HEK293 (cell line): ENCODE results near the gene TTF1.
A peak's percentile ranks its signal among the peaks of the same experiment; 100 is the strongest.

ENCODE experiments used
- CTCF ChIA-PET: fragments of 350-600 bp; formaldehyde crosslinking; extraction: SDS; loops from one replicate; lab custom pipeline; 2021; ENCODE audit warnings: antibody characterized with exemption; lab: Yijun Ruan, JAX
- POLR2A ChIA-PET: fragments of 300-600 bp; formaldehyde crosslinking; extraction: SDS; loops from one replicate; lab custom pipeline; 2020; ENCODE audit warnings: antibody characterized with exemption, inconsistent platforms; lab: Yijun Ruan, JAX
- H3K27ac ChIP-seq: fragments of 200-500 bp; sonication (Bioruptor generic); 2 replicates; pipeline ENCODE4 v1.5.1; 2014; ENCODE audit warnings: low read depth, low read length, control low read depth, inconsistent platforms; ENCODE audit errors: extremely low read depth
- H3K36me3 ChIP-seq, 2 experiments: fragments of 200-500 bp in 1 of 2; sonication (Bioruptor generic) in 1 of 2; 1 replicate in 1 of 2; 2 replicates in 1 of 2; pipeline ENCODE4 v1.5.1; 2014 to 2017; ENCODE audit warnings: inconsistent platforms in 2 of 2, low read length in 2 of 2; ENCODE audit not compliant: control insufficient read depth in 2 of 2, insufficient read depth in 1 of 2
- H3K4me1 ChIP-seq: fragments of 200-500 bp; sonication (Bioruptor generic); 2 replicates; pipeline ENCODE4 v1.5.1; 2014; ENCODE audit warnings: mild to moderate bottlenecking, low read length, inconsistent platforms; ENCODE audit not compliant: control insufficient read depth, insufficient read depth
- H3K4me3 ChIP-seq: 2 replicates; pipeline ENCODE4 v1.5.1; 2011; ENCODE audit warnings: low read depth, mild to moderate bottlenecking, control low read depth, low read length, moderate library complexity
- H3K9me3 ChIP-seq: fragments of 200-500 bp; sonication (Bioruptor generic); 2 replicates; pipeline ENCODE4 v1.5.1; 2014; ENCODE audit warnings: low read depth, low read length, inconsistent platforms; ENCODE audit not compliant: control insufficient read depth, insufficient read depth
- GLIS1 ChIP-seq: fragments of 450-650 bp; formaldehyde crosslinking; IDR thresholded peaks from 2 replicates; pipeline ENCODE4 v1.5.1; 2016; ENCODE audit warnings: missing biosample characterization, missing genetic modification characterization
- ZBTB48 ChIP-seq: fragments of 450-650 bp; formaldehyde crosslinking; IDR thresholded peaks from 2 replicates; pipeline ENCODE4 v1.5.1; 2016; ENCODE audit warnings: missing biosample characterization, missing genetic modification characterization
- ZBTB7A ChIP-seq: fragments of 450-650 bp; formaldehyde crosslinking; IDR thresholded peaks from 2 replicates; pipeline ENCODE4 v1.5.1; 2016; ENCODE audit warnings: low read depth, missing biosample characterization, missing genetic modification characterization
- ZFHX2 ChIP-seq: fragments of 450-650 bp; formaldehyde crosslinking; conservative IDR thresholded peaks from 2 replicates; pipeline ENCODE4 v1.5.1; 2016; ENCODE audit warnings: missing biosample characterization, missing genetic modification characterization
- ZIC2 ChIP-seq: fragments of 450-650 bp; formaldehyde crosslinking; IDR thresholded peaks from 2 replicates; pipeline ENCODE4 v1.5.1; 2016; ENCODE audit warnings: missing biosample characterization, missing genetic modification characterization
- ZNF157 ChIP-seq: fragments of 450-650 bp; formaldehyde crosslinking; IDR thresholded peaks from 2 replicates; pipeline ENCODE4 v1.5.1; 2016; ENCODE audit warnings: missing biosample characterization, missing genetic modification characterization
- ZNF221 ChIP-seq: fragments of 450-650 bp; formaldehyde crosslinking; IDR thresholded peaks from 2 replicates; pipeline ENCODE4 v1.5.1; 2017; ENCODE audit warnings: missing biosample characterization, missing genetic modification characterization, borderline replicate concordance
- ZNF292 ChIP-seq: fragments of 450-650 bp; formaldehyde crosslinking; IDR thresholded peaks from 2 replicates; pipeline ENCODE4 v1.5.1; 2016; ENCODE audit warnings: low read depth, missing biosample characterization, missing genetic modification characterization, borderline replicate concordance
- ZNF426 ChIP-seq: fragments of 450-650 bp; formaldehyde crosslinking; IDR thresholded peaks from 2 replicates; pipeline ENCODE4 v1.5.1; 2017; ENCODE audit warnings: missing biosample characterization, missing genetic modification characterization, mild to moderate bottlenecking, inconsistent platforms, moderate library complexity
- ZNF600 ChIP-seq: fragments of 450-650 bp; formaldehyde crosslinking; IDR thresholded peaks from 2 replicates; pipeline ENCODE4 v1.5.1; 2016; ENCODE audit warnings: missing biosample characterization, missing genetic modification characterization
- ZNF621 ChIP-seq: fragments of 450-650 bp; formaldehyde crosslinking; IDR thresholded peaks from 2 replicates; pipeline ENCODE4 v1.5.1; 2017; ENCODE audit warnings: missing biosample characterization, missing genetic modification characterization
- ZNF677 ChIP-seq: fragments of 450-650 bp; IDR thresholded peaks from 2 replicates; pipeline ENCODE4 v1.5.0; 2018; ENCODE audit warnings: missing biosample characterization, mild to moderate bottlenecking, missing genetic modification characterization, moderate library complexity
- ZNF776 ChIP-seq: fragments of 450-650 bp; formaldehyde crosslinking; IDR thresholded peaks from 2 replicates; pipeline ENCODE4 v1.5.0; 2017; ENCODE audit warnings: missing biosample characterization, missing genetic modification characterization, borderline replicate concordance
- ZNF777 ChIP-seq: fragments of 450-650 bp; formaldehyde crosslinking; IDR thresholded peaks from 2 replicates; pipeline ENCODE4 v1.5.1; 2017; ENCODE audit warnings: missing biosample characterization, missing genetic modification characterization, borderline replicate concordance
- ZNF791 ChIP-seq: fragments of 450-650 bp; formaldehyde crosslinking; IDR thresholded peaks from 2 replicates; pipeline ENCODE4 v1.5.1; 2016; ENCODE audit warnings: missing biosample characterization, missing genetic modification characterization
- TF ChIP-seq, protein P1 (sequence below): fragments of 450-650 bp; formaldehyde crosslinking; IDR thresholded peaks from 2 replicates; pipeline ENCODE4 v1.5.1; 2016; ENCODE audit warnings: missing biosample characterization, missing genetic modification characterization
- TF ChIP-seq, protein P2 (sequence below): fragments of 450-650 bp; formaldehyde crosslinking; optimal IDR thresholded peaks from 2 replicates; pipeline ENCODE3; 2016; ENCODE audit warnings: missing biosample characterization, mild to moderate bottlenecking, missing genetic modification characterization
- TF ChIP-seq, protein P3 (sequence below): fragments of 450-650 bp; formaldehyde crosslinking; IDR thresholded peaks from 2 replicates; pipeline ENCODE4 v1.5.1; 2016; ENCODE audit warnings: missing biosample characterization, missing genetic modification characterization
- TF ChIP-seq, protein P4 (sequence below): fragments of 450-650 bp; formaldehyde crosslinking; IDR thresholded peaks from 2 replicates; pipeline ENCODE4 v1.5.1; 2017; ENCODE audit warnings: missing biosample characterization, missing genetic modification characterization
- TF ChIP-seq, protein P5 (sequence below): fragments of 450-650 bp; IDR thresholded peaks from 2 replicates; pipeline ENCODE4 v1.5.1; 2018; ENCODE audit warnings: missing biosample characterization, mild to moderate bottlenecking, missing genetic modification characterization
- TF ChIP-seq, protein P6 (sequence below): fragments of 450-650 bp; formaldehyde crosslinking; IDR thresholded peaks from 2 replicates; pipeline ENCODE4 v1.5.1; 2016; ENCODE audit warnings: missing biosample characterization, missing genetic modification characterization, borderline replicate concordance
- TF ChIP-seq, protein P7 (sequence below): fragments of 450-650 bp; formaldehyde crosslinking; IDR thresholded peaks from 2 replicates; pipeline ENCODE4 v1.5.1; 2016; ENCODE audit warnings: missing biosample characterization, missing genetic modification characterization
- TF ChIP-seq, protein P8 (sequence below): fragments of 450-650 bp; formaldehyde crosslinking; IDR thresholded peaks from 2 replicates; pipeline ENCODE4 v1.5.1; 2016; ENCODE audit warnings: missing biosample characterization, missing genetic modification characterization

The TTF1 gene

DNA sequence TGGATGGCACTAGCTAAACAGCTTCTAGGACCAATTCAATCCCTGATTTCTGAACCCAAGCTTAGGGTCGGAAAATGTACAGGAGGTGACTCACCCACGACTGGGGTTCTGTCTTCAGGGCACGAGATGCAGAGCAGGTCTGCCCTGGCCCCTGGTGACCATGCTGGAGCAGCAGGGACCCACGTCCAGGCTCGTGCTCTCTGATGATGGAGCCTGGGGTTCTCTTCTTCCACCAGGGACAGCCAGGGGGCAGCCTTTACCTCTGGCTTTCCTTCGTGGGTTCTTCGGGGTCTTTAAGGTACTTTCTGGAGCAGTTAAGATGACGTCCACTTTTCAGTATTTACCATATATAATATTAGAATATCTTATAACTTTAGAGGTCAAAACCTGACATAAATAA, 5.4 kb upstream of the TTF1 start (continued):
- TF ChIP-seq ZNF677 (no peak), ZBTB48 (peak; percentile 32; the same call in 1 of the 2 replicates)
- TF ChIP-seq, protein P1, sequence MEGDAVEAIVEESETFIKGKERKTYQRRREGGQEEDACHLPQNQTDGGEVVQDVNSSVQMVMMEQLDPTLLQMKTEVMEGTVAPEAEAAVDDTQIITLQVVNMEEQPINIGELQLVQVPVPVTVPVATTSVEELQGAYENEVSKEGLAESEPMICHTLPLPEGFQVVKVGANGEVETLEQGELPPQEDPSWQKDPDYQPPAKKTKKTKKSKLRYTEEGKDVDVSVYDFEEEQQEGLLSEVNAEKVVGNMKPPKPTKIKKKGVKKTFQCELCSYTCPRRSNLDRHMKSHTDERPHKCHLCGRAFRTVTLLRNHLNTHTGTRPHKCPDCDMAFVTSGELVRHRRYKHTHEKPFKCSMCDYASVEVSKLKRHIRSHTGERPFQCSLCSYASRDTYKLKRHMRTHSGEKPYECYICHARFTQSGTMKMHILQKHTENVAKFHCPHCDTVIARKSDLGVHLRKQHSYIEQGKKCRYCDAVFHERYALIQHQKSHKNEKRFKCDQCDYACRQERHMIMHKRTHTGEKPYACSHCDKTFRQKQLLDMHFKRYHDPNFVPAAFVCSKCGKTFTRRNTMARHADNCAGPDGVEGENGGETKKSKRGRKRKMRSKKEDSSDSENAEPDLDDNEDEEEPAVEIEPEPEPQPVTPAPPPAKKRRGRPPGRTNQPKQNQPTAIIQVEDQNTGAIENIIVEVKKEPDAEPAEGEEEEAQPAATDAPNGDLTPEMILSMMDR (tag by site-specific recombination): peak; percentile 56; the same call in 1 of the 2 replicates

DNA sequence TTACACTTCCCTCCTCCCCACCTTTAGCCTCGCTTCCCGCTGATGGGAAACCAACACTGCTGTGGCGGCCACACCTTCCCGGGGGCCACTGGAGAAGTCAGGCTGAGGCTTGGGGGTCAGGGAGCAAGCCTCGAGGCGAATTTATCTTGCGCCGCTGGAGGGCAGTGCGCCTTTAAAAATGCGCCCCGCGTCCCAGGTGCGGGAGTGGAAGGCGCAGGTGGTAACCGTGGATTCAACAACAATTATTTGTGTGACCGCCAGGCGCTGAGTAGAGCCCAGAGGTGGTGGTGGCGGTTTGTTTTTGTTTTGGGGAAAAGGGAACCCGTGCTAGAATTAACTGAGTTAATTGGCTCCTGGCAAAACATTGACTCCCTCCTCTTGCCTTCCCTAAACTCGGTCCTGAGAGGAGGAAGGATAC, 4.5 kb upstream of the TTF1 start:
- Histone ChIP-seq H3K27ac (no peak overlapping the region), H3K4me3 (no peak overlapping the region)
- CTCF ChIA-PET: interaction anchor here (0.6 to 1.8 kb wide), 10 partner anchors 11 to 490 kb away, joined by 3 to 9 read pairs (median 4); no protein-coding TSS in a partner anchor
- TF ChIP-seq, protein P2, sequence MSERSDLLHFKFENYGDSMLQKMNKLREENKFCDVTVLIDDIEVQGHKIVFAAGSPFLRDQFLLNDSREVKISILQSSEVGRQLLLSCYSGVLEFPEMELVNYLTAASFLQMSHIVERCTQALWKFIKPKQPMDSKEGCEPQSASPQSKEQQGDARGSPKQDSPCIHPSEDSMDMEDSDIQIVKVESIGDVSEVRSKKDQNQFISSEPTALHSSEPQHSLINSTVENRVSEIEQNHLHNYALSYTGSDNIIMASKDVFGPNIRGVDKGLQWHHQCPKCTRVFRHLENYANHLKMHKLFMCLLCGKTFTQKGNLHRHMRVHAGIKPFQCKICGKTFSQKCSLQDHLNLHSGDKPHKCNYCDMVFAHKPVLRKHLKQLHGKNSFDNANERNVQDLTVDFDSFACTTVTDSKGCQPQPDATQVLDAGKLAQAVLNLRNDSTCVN (tag by site-specific recombination): no peak
- TF ChIP-seq, protein P3, sequence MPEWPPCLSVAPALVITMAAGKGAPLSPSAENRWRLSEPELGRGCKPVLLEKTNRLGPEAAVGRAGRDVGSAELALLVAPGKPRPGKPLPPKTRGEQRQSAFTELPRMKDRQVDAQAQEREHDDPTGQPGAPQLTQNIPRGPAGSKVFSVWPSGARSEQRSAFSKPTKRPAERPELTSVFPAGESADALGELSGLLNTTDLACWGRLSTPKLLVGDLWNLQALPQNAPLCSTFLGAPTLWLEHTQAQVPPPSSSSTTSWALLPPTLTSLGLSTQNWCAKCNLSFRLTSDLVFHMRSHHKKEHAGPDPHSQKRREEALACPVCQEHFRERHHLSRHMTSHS (tag by site-specific recombination): no peak
- TF ChIP-seq ZNF776 (tag by site-specific recombination): no peak
- TF ChIP-seq, protein P4, sequence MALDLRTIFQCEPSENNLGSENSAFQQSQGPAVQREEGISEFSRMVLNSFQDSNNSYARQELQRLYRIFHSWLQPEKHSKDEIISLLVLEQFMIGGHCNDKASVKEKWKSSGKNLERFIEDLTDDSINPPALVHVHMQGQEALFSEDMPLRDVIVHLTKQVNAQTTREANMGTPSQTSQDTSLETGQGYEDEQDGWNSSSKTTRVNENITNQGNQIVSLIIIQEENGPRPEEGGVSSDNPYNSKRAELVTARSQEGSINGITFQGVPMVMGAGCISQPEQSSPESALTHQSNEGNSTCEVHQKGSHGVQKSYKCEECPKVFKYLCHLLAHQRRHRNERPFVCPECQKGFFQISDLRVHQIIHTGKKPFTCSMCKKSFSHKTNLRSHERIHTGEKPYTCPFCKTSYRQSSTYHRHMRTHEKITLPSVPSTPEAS (tag by site-specific recombination): no peak
- TF ChIP-seq ZBTB48: no peak
- TF ChIP-seq, protein P5, sequence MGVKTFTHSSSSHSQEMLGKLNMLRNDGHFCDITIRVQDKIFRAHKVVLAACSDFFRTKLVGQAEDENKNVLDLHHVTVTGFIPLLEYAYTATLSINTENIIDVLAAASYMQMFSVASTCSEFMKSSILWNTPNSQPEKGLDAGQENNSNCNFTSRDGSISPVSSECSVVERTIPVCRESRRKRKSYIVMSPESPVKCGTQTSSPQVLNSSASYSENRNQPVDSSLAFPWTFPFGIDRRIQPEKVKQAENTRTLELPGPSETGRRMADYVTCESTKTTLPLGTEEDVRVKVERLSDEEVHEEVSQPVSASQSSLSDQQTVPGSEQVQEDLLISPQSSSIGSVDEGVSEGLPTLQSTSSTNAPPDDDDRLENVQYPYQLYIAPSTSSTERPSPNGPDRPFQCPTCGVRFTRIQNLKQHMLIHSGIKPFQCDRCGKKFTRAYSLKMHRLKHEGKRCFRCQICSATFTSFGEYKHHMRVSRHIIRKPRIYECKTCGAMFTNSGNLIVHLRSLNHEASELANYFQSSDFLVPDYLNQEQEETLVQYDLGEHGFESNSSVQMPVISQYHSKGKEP: no peak
- no peak for TF ChIP-seq ZNF292 (tag by site-specific recombination)
- TF ChIP-seq ZNF600 (tag by site-specific recombination): 0 out of 2 replicates have a peak, but pooled peaks have one; percentile 11
- TF ChIP-seq ZIC2 (tag by site-specific recombination): peak; percentile 65; the same call in 1 of the 2 replicates
- TF ChIP-seq, protein P6, sequence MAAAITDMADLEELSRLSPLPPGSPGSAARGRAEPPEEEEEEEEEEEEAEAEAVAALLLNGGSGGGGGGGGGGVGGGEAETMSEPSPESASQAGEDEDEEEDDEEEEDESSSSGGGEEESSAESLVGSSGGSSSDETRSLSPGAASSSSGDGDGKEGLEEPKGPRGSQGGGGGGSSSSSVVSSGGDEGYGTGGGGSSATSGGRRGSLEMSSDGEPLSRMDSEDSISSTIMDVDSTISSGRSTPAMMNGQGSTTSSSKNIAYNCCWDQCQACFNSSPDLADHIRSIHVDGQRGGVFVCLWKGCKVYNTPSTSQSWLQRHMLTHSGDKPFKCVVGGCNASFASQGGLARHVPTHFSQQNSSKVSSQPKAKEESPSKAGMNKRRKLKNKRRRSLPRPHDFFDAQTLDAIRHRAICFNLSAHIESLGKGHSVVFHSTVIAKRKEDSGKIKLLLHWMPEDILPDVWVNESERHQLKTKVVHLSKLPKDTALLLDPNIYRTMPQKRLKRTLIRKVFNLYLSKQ: no peak
- no peak for TF ChIP-seq ZNF221 (tag by site-specific recombination)
- TF ChIP-seq ZNF157: no peak
- TF ChIP-seq ZNF777 (tag by site-specific recombination): no peak
- TF ChIP-seq ZBTB7A (tag by site-specific recombination): no peak
- peak; percentile 84 for TF ChIP-seq GLIS1 (tag by site-specific recombination)
- no peak for TF ChIP-seq ZNF426 (tag by site-specific recombination)
- TF ChIP-seq ZFHX2 (tag by site-specific recombination): no peak
- no peak for TF ChIP-seq ZNF621 (tag by site-specific recombination)
- TF ChIP-seq, protein P7, sequence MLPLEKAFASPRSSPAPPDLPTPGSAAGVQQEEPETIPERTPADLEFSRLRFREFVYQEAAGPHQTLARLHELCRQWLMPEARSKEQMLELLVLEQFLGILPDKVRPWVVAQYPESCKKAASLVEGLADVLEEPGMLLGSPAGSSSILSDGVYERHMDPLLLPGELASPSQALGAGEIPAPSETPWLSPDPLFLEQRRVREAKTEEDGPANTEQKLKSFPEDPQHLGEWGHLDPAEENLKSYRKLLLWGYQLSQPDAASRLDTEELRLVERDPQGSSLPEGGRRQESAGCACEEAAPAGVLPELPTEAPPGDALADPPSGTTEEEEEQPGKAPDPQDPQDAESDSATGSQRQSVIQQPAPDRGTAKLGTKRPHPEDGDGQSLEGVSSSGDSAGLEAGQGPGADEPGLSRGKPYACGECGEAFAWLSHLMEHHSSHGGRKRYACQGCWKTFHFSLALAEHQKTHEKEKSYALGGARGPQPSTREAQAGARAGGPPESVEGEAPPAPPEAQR: no peak
- TF ChIP-seq, protein P1 (tag by site-specific recombination): peak; percentile 91
- TF ChIP-seq, protein P8, sequence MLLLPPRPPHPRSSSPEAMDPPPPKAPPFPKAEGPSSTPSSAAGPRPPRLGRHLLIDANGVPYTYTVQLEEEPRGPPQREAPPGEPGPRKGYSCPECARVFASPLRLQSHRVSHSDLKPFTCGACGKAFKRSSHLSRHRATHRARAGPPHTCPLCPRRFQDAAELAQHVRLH (tag by site-specific recombination): no peak
- no peak for TF ChIP-seq ZNF791 (tag by site-specific recombination)

More for the DNA sequence above, 4.5 kb upstream of the TTF1 start:
- Histone ChIP-seq H3K4me1 (no peaks in the 10 kb centered on the region), H3K36me3 (no peaks in the 10 kb centered on the region), H3K9me3 (no peaks in the 10 kb centered on the region)
- POLR2A ChIA-PET: no interaction called here
